Parathyroid adenoma (tissue), 2 donors: ENCODE results near the gene SELENOF.
"Not testable (repeated sequence)": the region's sequence is repeated elsewhere in the genome, so short reads cannot be mapped to it uniquely, and the experiment has no call there.

Experiments
- H2AFZ ChIP-seq: fragments of 300-600 bp; sonication (generic); one replicate; pipeline ENCODE4 v1.7.0; 2017; ENCODE audit warnings: antibody characterized with exemption, mild to moderate bottlenecking
- H3K27ac ChIP-seq: fragments of 300-600 bp; sonication (generic); one replicate; pipeline ENCODE4 v1.7.0; 2017
- H3K27me3 ChIP-seq: fragments of 300-600 bp; sonication (generic); one replicate; pipeline ENCODE4 v1.7.0; 2017; ENCODE audit warnings: low read length; ENCODE audit not compliant: control insufficient read depth, insufficient read depth
- H3K36me3 ChIP-seq: fragments of 300-600 bp; sonication (generic); one replicate; pipeline ENCODE4 v1.7.0; 2017; ENCODE audit warnings: low read length; ENCODE audit not compliant: control insufficient read depth, insufficient read depth
- H3K4me1 ChIP-seq: fragments of 300-600 bp; sonication (generic); one replicate; pipeline ENCODE4 v1.7.0; 2017; ENCODE audit warnings: control low read depth
- H3K4me2 ChIP-seq: fragments of 300-600 bp; sonication (generic); one replicate; pipeline ENCODE4 v1.7.0; 2017; ENCODE audit warnings: low read length
- H3K4me3 ChIP-seq: fragments of 300-600 bp; sonication (generic); one replicate; pipeline ENCODE4 v1.7.0; 2017; ENCODE audit warnings: low read depth, low read length
- H3K79me2 ChIP-seq: fragments of 300-600 bp; sonication (generic); one replicate; pipeline ENCODE4 v1.7.0; 2017; ENCODE audit warnings: control low read depth
- H3K9ac ChIP-seq: fragments of 300-600 bp; sonication (generic); one replicate; pipeline ENCODE4 v1.7.0; 2017; ENCODE audit warnings: mild to moderate bottlenecking
- H3K9me3 ChIP-seq: fragments of 300-600 bp; sonication (generic); one replicate; pipeline ENCODE4 v1.7.0; 2017; ENCODE audit warnings: low read length; ENCODE audit not compliant: control insufficient read depth
- TF ChIP-seq, protein P1 (sequence below): fragments of 300-600 bp; sonication (generic); IDR thresholded peaks from one replicate; pipeline ENCODE4 v1.7.0; 2017; ENCODE audit warnings: antibody characterized with exemption, mild to moderate bottlenecking
- donor health status: primary hyperparathyroidism.

SELENOF gene

DNA sequence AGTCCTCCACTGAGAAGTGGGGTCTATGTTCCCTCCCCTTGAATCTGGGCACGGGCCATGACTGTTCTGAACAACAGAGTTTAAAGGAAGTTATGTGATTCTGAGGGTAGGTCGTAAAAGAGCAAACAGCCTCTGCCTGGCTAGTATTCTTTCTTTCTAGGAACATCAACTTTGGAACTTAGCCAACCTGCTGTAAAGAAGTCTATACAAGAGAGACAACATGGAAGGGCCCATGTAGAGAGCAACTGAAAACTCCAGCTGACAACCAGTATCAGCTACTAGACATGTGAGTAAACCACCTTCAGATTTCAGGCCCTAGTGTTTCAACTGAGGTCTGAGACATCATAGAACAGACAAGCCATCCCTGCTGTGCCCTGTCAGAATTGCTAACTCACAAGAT lies 7.5 kb downstream of the SELENOF start:
- Histone ChIP-seq H3K4me2 (no peak overlapping the region), H3K4me3 (no peak overlapping the region), H3K79me2 (peaks cover 11% of the 10 kb centered on the region), H3K4me1 (no peaks in the 10 kb centered on the region), H2AFZ (no peak overlapping the region), H3K27ac (no peak overlapping the region), H3K9me3 (no peaks in the 10 kb centered on the region), H3K9ac (no peak overlapping the region), H3K36me3 (no peaks in the 10 kb centered on the region), H3K27me3 (no peaks in the 10 kb centered on the region)
- TF ChIP-seq, protein P1, sequence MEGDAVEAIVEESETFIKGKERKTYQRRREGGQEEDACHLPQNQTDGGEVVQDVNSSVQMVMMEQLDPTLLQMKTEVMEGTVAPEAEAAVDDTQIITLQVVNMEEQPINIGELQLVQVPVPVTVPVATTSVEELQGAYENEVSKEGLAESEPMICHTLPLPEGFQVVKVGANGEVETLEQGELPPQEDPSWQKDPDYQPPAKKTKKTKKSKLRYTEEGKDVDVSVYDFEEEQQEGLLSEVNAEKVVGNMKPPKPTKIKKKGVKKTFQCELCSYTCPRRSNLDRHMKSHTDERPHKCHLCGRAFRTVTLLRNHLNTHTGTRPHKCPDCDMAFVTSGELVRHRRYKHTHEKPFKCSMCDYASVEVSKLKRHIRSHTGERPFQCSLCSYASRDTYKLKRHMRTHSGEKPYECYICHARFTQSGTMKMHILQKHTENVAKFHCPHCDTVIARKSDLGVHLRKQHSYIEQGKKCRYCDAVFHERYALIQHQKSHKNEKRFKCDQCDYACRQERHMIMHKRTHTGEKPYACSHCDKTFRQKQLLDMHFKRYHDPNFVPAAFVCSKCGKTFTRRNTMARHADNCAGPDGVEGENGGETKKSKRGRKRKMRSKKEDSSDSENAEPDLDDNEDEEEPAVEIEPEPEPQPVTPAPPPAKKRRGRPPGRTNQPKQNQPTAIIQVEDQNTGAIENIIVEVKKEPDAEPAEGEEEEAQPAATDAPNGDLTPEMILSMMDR = no peak

DNA sequence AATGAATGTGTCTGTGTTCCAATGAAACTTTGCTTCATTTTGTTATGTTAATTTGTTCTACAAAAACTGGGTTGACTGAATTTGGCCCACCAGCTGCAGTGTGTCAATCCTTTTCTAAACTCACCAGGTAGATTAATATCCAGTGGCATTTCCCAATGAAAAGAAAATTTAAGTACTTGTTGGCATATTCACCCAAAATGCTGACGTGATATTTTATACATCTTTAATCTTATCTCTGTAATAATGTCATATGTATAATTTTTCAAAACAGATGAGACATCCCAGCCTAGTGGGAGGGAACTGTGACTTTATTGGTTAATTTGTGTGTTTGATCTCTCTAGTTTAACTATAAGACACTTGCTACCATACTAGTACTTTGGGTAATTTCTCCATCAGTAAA lies 8.1 kb downstream of the SELENOF start:
- H3K4me1 ChIP-seq = no peaks in the 10 kb centered on the region
- H3K79me2 ChIP-seq = peaks cover 11% of the 10 kb centered on the region
- no peak overlapping the region for H3K27ac ChIP-seq
- no peak overlapping the region for H3K9ac ChIP-seq
- H3K27me3 ChIP-seq = no peaks in the 10 kb centered on the region
- H3K4me3 ChIP-seq = no peak overlapping the region
- no peak overlapping the region for H2AFZ ChIP-seq
- TF ChIP-seq, protein P1 = no peak
- H3K36me3 ChIP-seq = no peaks in the 10 kb centered on the region
- H3K4me2 ChIP-seq = no peak overlapping the region
- H3K9me3 ChIP-seq = no peaks in the 10 kb centered on the region

DNA sequence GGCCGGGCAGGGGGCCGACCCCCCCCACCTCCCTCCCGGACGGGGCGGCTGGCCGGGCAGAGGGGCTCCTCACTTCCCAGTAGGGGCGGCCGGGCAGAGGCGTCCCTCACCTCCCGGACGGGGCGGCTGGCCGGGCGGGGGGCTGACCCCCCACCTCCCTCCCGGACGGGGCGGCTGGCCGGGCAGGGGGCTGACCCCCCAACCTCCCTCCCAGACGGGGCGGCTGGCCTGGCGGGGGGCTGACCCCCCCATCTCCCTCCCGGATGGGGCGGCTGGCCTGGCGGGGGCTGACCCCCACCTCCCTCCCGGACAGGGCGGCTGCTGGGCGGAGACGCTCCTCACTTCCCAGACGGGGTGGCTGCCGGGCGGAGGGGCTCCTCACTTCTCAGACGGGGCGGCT lies 14.5 kb downstream of the SELENOF start:
- H2AFZ ChIP-seq, H3K36me3 ChIP-seq, H3K27me3 ChIP-seq, H3K4me2 ChIP-seq, H3K4me3 ChIP-seq, H3K9me3 ChIP-seq, H3K9ac ChIP-seq, H3K27ac ChIP-seq, H3K4me1 ChIP-seq, H3K79me2 ChIP-seq: not testable (repeated sequence)

DNA sequence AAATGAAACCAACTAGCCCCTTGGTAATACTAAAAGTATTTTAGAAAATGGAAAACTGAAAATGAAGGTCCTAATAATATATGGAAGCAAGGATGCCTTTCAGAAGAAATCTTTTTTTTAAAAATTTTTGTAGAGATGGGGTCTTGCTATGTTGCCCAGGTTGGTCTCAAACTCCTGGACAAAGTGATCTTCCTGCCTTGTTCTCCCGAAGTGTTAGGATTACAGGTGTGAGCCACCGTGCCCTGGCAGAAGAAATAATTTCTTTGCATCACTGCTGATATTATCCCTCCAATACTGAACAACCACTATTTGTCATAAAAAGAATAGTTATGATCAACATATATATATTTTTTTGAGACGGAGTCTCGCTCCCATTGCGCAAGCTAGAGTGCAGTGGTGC lies 25.6 kb downstream of the SELENOF start:
- Histone ChIP-seq H3K4me3 (no peak overlapping the region), H3K27ac (no peak overlapping the region), H3K9ac (no peak overlapping the region), H2AFZ (no peak overlapping the region), H3K4me1 (no peaks in the 10 kb centered on the region), H3K4me2 (no peak overlapping the region), H3K9me3 (no peaks in the 10 kb centered on the region), H3K79me2 (no peaks in the 10 kb centered on the region), H3K27me3 (no peaks in the 10 kb centered on the region), H3K36me3 (no peaks in the 10 kb centered on the region)
- TF ChIP-seq, protein P1 = no peak

DNA sequence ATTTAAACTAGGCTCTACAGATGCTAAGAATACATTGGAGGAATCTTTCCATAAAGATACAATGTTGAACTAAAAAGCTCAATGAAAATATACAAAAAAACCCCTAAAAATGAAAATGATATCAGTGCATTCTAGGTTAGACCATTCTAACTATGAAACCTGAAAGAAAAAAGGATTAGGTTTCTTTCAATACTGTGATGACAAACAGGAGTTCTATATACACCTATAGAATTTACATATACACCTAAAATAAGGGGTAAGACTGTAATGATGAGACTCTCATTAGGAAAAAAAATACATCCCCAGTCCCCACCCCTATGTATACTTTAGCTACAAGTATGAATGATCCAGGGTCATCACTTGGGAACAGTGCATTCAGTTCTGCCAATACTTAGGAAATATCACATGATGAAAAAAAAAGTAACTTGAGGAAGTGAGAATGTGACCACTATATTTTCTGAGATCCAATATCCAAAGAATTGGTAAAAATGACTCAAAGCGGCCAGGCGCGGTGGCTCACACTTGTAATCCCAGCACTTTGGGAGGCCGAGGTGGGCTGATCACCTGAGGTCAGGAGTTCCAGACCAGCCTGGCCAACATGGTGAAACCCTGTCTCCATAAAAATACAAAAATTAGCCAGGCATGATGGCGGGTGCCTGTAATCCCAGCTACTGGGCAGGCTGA lies 26.3 kb downstream of the SELENOF start:
- H3K9ac ChIP-seq = no peak overlapping the region

More for the DNA sequence above, 26.3 kb downstream of the SELENOF start:
- no peak overlapping the region for H3K4me3 ChIP-seq
- H3K4me2 ChIP-seq = no peak overlapping the region
- no peaks in the 10 kb centered on the region for H3K36me3 ChIP-seq
- no peaks in the 10 kb centered on the region for H3K79me2 ChIP-seq
- H3K27me3 ChIP-seq = no peaks in the 10 kb centered on the region
- TF ChIP-seq, protein P1 = no peak
- H3K4me1 ChIP-seq = no peaks in the 10 kb centered on the region
- no peak overlapping the region for H3K27ac ChIP-seq
- H3K9me3 ChIP-seq = no peaks in the 10 kb centered on the region
- H2AFZ ChIP-seq = no peak overlapping the region
